Cardiac fibroblast (primary cell): ENCODE data around the gene ISOC2.

Source experiments
- DNase-seq, 2 donors: peaks; one replicate each; pipeline versions ENCODE4 v3.0.0 to v3.0.0-alpha.2; 2010; ENCODE audit warnings: low read depth in 2 of 2
- H3K4me3 ChIP-seq, 2 donors: replicated peaks in 1 of 2; 1 replicate in 1 of 2; 2 replicates in 1 of 2; pipeline ENCODE4 v1.5.1; 2011; ENCODE audit warnings: low read depth in 2 of 2, low read length in 2 of 2, mild to moderate bottlenecking in 2 of 2, moderate library complexity in 1 of 2
- CTCF ChIP-seq: IDR thresholded peaks from one replicate; pipeline ENCODE4 v1.5.1; 2011; ENCODE audit warnings: low read depth, mild to moderate bottlenecking, low read length, inconsistent platforms

Gene ISOC2

GRCh38 chr19:55467236-55468053, 6.0 kb upstream of the ISOC2 start:
- H3K4me3 ChIP-seq, result no peak overlapping the region
- peak; percentile 84 to 89 for DNase-seq
- TF ChIP-seq CTCF, result peak; percentile 65

GRCh38 chr19:55466241-55466614, 4.8 kb upstream of the ISOC2 start:
- TF ChIP-seq CTCF, result no peak
- H3K4me3 ChIP-seq, result no peak overlapping the region

GRCh38 chr19:55465460-55466240, 4.2 kb upstream of the ISOC2 start:
- no peak for DNase-seq
- no peak for TF ChIP-seq CTCF

More at GRCh38 chr19:55466241-55466614, 4.8 kb upstream of the ISOC2 start:
- no peak for DNase-seq

GRCh38 chr19:55464662-55465054, 3.2 kb upstream of the ISOC2 start, which contains the start of gene C19orf85:
Gene C19orf85 (minus strand): TSS chr19:55464751. CDS start chr19:55464554, 197 bp downstream.
- no peak for DNase-seq
- H3K4me3 ChIP-seq, result no peak within 1 kb of the TSS
- TF ChIP-seq CTCF, result no peak

More at GRCh38 chr19:55465460-55466240, 4.2 kb upstream of the ISOC2 start:
- no peak overlapping the region for H3K4me3 ChIP-seq

GRCh38 chr19:55464039-55464661, 2.7 kb upstream of the ISOC2 start:
- DNase-seq, result no peak
- TF ChIP-seq CTCF, result no peak
- H3K4me3 ChIP-seq, result no peak overlapping the region

- no peak for TF ChIP-seq CTCF
- DNase-seq, result no peak
- no peak overlapping the region for H3K4me3 ChIP-seq
Observed at GRCh38 chr19:55463583-55464031, 2.2 kb upstream of the ISOC2 start.
